HL-60 (cell line): Measurements from ENCODE around the gene PICALM.
"Not testable (repeated sequence)": the region's sequence is repeated elsewhere in the genome, so short reads cannot be mapped to it uniquely, and the experiment has no call there.

Experiments used
- DNase-seq, 2 experiments: peaks; one replicate each; pipeline ENCODE4 v3.0.0-alpha.2; 2010 to 2020; ENCODE audit warnings: low read depth in 1 of 2, low spot score in 1 of 2
- H3K27ac ChIP-seq: fragments of 250-450 bp; sonication (Bioruptor Pico); replicated peaks from 2 replicates; pipeline ENCODE4 v1.5.1; 2020; ENCODE audit warnings: mild to moderate bottlenecking, moderate library complexity
- H3K27me3 ChIP-seq: fragments of 250-450 bp; sonication (Bioruptor Pico); 2 replicates; pipeline ENCODE4 v1.5.1; 2021; ENCODE audit warnings: mild to moderate bottlenecking, moderate library complexity; ENCODE audit not compliant: insufficient read depth, poor library complexity, severe bottlenecking
- H3K4me3 ChIP-seq: replicated peaks from 2 replicates; pipeline ENCODE4 v1.5.1; 2011; ENCODE audit warnings: mild to moderate bottlenecking, control low read depth, low read length; ENCODE audit not compliant: insufficient read depth
- CTCF ChIP-seq: IDR thresholded peaks from one replicate; pipeline ENCODE4 v1.5.1; 2011; ENCODE audit warnings: low read length, control low read depth, inconsistent platforms; ENCODE audit not compliant: insufficient read depth
- GABPA ChIP-seq: IDR thresholded peaks from 2 replicates; pipeline ENCODE4 v1.6.1; 2012; ENCODE audit warnings: low read depth
- POLR2AphosphoS5 ChIP-seq: IDR thresholded peaks from 2 replicates; pipeline ENCODE4 v1.6.1; 2012; ENCODE audit warnings: low read depth
- REST ChIP-seq: IDR thresholded peaks from 2 replicates; pipeline ENCODE4 v1.6.1; 2012; ENCODE audit warnings: low read depth; ENCODE audit not compliant: insufficient replicate concordance
- SPI1 ChIP-seq: IDR thresholded peaks from 2 replicates; pipeline ENCODE4 v1.6.1; 2012; ENCODE audit warnings: low read depth, mild to moderate bottlenecking, borderline replicate concordance

The PICALM gene

GRCh38 chr11:85953491-85954143 is 115.3 kb downstream of the PICALM start:
- TF ChIP-seq GABPA (no peak), POLR2AphosphoS5 (0 out of 2 replicates have a peak, but pooled peaks have one; percentile 6)

GRCh38 chr11:85952108-85952485 is 116.8 kb downstream of the PICALM start:
- H3K27me3 ChIP-seq, DNase-seq, H3K4me3 ChIP-seq, H3K27ac ChIP-seq: not testable (repeated sequence)

More at GRCh38 chr11:85953491-85954143, 115.3 kb downstream of the PICALM start:
- H3K4me3 ChIP-seq: no peak overlapping the region
- H3K27ac ChIP-seq: no peak overlapping the region
- no peak for DNase-seq
- H3K27me3 ChIP-seq: no peaks in the 10 kb centered on the region

GRCh38 chr11:85951428-85952107 is 117.3 kb downstream of the PICALM start:
- Histone ChIP-seq H3K27ac (no peak overlapping the region), H3K4me3 (no peak overlapping the region), H3K27me3 (no peaks in the 10 kb centered on the region)
- no peak for DNase-seq
- TF ChIP-seq CTCF (no peak), GABPA (no peak), REST (no peak), POLR2AphosphoS5 (no peak), SPI1 (no peak)

- TF ChIP-seq GABPA (no peak), REST (no peak), POLR2AphosphoS5 (0 out of 2 replicates have a peak, but pooled peaks have one; percentile 41), SPI1 (no peak), CTCF (no peak)
- Histone ChIP-seq H3K4me3 (no peak overlapping the region), H3K27me3 (no peaks in the 10 kb centered on the region), H3K27ac (no peak overlapping the region)
- no peak for DNase-seq
Observed at GRCh38 chr11:85951049-85951405, 117.9 kb downstream of the PICALM start.
